Endodermal cell (in vitro differentiated cells): ENCODE results near the gene ZMPSTE24. TPM values are rescaled to one million over a fixed set of nuclear protein-coding genes. Genes with fewer than 3 reads are reported as not detected.
"Not testable (repeated sequence)": the region's sequence is repeated elsewhere in the genome, so short reads cannot be mapped to it uniquely, and the experiment has no call there.

Source experiments
- DNase-seq: peaks from one replicate; pipeline ENCODE4 v3.0.0-alpha.2; 2017
- H3K27ac ChIP-seq: 2 replicates; pipeline ENCODE4 v1.5.1; 2013; ENCODE audit warnings: mild to moderate bottlenecking, low read depth, low read length, moderate library complexity
- H3K27me3 ChIP-seq: 2 replicates; pipeline ENCODE4 v1.6.1; 2013; ENCODE audit warnings: mild to moderate bottlenecking, low read length, moderate library complexity; ENCODE audit not compliant: insufficient read depth, control insufficient read depth, poor library complexity, severe bottlenecking
- H3K36me3 ChIP-seq: 2 replicates; pipeline ENCODE4 v1.7.0; 2013; ENCODE audit warnings: mild to moderate bottlenecking, low read length, moderate library complexity; ENCODE audit not compliant: control insufficient read depth, insufficient read depth
- H3K4me1 ChIP-seq: one replicate; pipeline ENCODE4 v1.7.0; 2013; ENCODE audit warnings: low read length; ENCODE audit not compliant: control insufficient read depth, insufficient read depth
- H3K4me3 ChIP-seq: 2 replicates; pipeline ENCODE4 v1.5.1; 2013; ENCODE audit warnings: mild to moderate bottlenecking, low read length, moderate library complexity
- H3K9ac ChIP-seq: 2 replicates; pipeline ENCODE4 v1.6.1; 2013; ENCODE audit warnings: mild to moderate bottlenecking, low read length, moderate library complexity; ENCODE audit not compliant: poor library complexity, severe bottlenecking; ENCODE audit errors: extremely low read depth
- H3K9me3 ChIP-seq: 2 replicates; pipeline ENCODE4 v1.6.1; 2013; ENCODE audit warnings: mild to moderate bottlenecking, low read length, moderate library complexity; ENCODE audit not compliant: control insufficient read depth
- H3K27ac Mint-ChIP-seq: 2 replicates; pipeline ENCODE4 v1.8.0; 2020; ENCODE audit warnings: mixed read lengths
- H3K27me3 Mint-ChIP-seq: 2 replicates; pipeline ENCODE4 v1.8.0; 2021; ENCODE audit warnings: mild to moderate bottlenecking, mixed read lengths; ENCODE audit not compliant: insufficient read depth
- H3K36me3 Mint-ChIP-seq: 2 replicates; pipeline ENCODE4 v1.8.0; 2020; ENCODE audit warnings: low read depth, mixed read lengths
- H3K4me1 Mint-ChIP-seq: 2 replicates; pipeline ENCODE4 v1.8.0; 2020; ENCODE audit warnings: mixed read lengths
- H3K4me3 Mint-ChIP-seq: 2 replicates; pipeline ENCODE4 v1.8.0; 2020; ENCODE audit warnings: mild to moderate bottlenecking, moderate library complexity, mixed read lengths
- H3K9me3 Mint-ChIP-seq: 2 replicates; pipeline ENCODE4 v1.8.0; 2020; ENCODE audit warnings: mild to moderate bottlenecking, mixed read lengths
- CTCF ChIP-seq: fragments of 200-600 bp; sonication (generic); conservative IDR thresholded peaks from 2 replicates; pipeline ENCODE4 v1.5.0; 2021; ENCODE audit warnings: antibody characterized with exemption, mild to moderate bottlenecking
- WGBS, 2 experiments: methylation state at CpG; one replicate each; pipeline versions ENCODE4 v1.1.5 to v1.1.7; 2013; ENCODE audit warnings: missing lambda C conversion rate in 2 of 2, mixed read lengths in 1 of 2; ENCODE audit not compliant: insufficient coverage in 1 of 2, insufficient read length in 1 of 2; 5-methylcytosine and 5-hydroxymethylcytosine counted together
- total RNA-seq, 2 donors: library from RNA; stranded (reverse); fragmentation: NEBNext Ultra II Directional in 1 of 2; extraction: Animal tissue kit (Norgen Biotek cat#: 25700) in 1 of 2; gene quantifications; 2 replicates in 1 of 2; 3 replicates in 1 of 2; pipeline ENCODE4 v1.2.1, GENCODE V29; 2021

The ZMPSTE24 gene
- total RNA-seq, 2 donors from 2014 or later, result 41.4 to 42.4 TPM

DNA sequence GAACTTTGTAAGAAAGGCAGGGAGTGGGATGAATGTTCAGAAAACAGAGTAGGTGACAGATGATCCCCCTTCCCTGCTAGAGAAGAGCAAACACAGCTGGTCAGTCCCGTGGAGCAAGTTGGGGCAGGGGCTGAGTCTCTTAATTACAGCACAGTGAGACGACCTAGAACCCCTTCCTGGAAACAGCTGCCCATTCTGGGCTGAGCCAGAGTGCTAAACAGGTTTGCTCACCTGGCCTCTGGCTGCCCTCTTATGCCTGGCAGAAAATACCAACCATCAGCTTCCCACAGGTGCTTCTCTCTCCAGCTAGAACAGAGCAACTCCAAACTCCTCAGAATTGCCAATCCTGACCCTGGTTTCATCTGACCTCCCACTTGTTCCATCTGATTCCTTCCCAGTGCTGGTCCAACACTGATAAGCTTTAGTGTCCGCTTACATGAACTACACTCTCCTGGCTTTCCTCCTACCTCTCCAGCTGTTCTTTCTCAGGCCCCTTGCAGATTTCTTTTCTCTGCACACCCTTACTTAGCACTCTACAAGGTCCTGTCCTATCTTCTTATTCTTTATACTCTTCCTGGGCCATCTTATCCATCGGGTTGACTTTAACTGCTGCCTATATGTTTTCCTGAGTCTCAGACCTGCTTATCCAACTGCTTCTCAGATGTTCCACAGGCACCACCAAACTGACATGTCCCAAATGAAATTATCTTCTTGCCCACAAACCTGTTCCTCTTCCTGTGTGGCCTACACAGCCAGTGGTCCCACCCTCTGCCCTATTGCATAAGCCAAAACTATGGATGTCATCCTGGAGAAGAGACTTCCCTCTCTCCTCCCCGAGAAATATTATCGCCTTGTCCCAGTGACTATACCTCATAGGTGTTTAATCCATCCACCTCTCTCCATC, 81.6 kb downstream of the ZMPSTE24 start:
- no peak for TF ChIP-seq CTCF

DNA sequence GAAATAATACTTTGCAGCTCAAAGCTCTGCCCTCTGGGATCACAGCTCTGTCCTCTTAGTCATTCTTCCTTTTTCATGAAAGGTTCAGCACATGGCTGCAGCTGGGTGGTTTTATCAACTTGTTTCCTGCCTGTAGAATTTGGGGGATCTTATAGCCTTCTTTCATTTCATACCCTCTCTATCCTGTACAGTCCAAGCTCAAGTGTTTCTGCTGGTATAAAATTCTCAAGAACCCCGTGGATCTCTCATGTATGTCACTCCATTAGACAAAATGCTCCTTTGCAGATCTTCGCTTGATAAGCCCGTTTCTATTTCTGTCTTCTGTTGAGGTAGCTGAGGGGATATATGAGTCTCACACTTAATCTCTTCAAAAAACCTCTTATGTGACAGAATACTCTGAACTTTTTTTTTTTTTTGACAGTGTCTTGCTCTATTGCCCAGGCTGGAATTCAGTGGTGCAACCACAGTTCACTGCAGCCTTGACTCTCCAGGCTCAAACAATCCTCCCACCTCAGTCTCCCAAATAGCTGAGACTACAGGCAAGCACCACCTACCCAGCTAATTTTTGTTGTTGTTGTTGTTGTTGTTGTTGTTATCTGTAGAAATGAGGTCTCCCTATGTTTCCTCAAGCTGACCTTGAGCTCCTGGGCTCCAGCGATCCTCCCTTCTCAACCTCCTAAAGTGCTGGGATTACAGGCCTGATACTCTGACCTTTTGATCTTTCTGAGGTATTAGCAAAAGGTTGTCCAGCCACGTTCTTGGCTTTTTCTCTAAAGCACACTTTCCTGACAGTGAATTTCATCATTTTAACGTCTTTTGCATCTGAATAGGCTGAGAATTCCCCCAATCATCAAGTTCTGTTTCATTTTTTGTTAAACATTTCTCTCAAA, 83.7 kb downstream of the ZMPSTE24 start:
- no peak for DNase-seq
- H3K27ac Mint-ChIP-seq, result no peak overlapping the region

More for the DNA sequence above, 81.6 kb downstream of the ZMPSTE24 start:
- H3K9me3 Mint-ChIP-seq, result no peaks in the 10 kb centered on the region
- no peak overlapping the region for H3K9ac ChIP-seq
- no peak overlapping the region for H3K4me3 ChIP-seq
- DNase-seq, result no peak
- H3K4me1 ChIP-seq, result no peaks in the 10 kb centered on the region
- H3K4me3 Mint-ChIP-seq, result no peak overlapping the region
- peaks cover 6% of the 10 kb centered on the region for H3K9me3 ChIP-seq
- peaks cover 26% of the 10 kb centered on the region for H3K27me3 Mint-ChIP-seq
- no peaks in the 10 kb centered on the region for H3K27me3 ChIP-seq
- no peaks in the 10 kb centered on the region for H3K36me3 Mint-ChIP-seq
- WGBS, 2 experiments, result 76% methylated on average over 5 to 6 of the region's 6 CpGs
- no peak overlapping the region for H3K27ac ChIP-seq
- no peaks in the 10 kb centered on the region for H3K36me3 ChIP-seq
- H3K27ac Mint-ChIP-seq, result no peak overlapping the region
- peaks cover 5% of the 10 kb centered on the region for H3K4me1 Mint-ChIP-seq

DNA sequence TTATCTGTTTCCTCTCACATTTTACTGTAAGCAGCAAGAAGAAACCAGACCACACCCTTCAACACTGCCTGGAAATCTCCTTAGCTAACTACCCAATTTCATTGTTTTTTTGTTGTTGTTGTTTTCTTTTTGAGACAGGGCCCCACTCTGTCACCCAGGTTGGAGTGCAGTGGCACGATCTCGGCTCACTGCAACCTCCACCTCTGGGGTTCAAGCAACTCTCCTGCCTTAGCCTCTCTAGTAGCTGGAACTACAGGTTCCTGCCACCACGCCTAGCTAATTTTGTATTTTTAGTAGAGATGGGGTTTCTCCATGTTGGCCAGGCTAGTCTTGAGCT, 84.3 kb downstream of the ZMPSTE24 start:
- DNase-seq, H3K27ac ChIP-seq, H3K36me3 ChIP-seq, H3K4me1 ChIP-seq, H3K9me3 Mint-ChIP-seq, H3K4me3 Mint-ChIP-seq, H3K9ac ChIP-seq, H3K9me3 ChIP-seq, H3K4me3 ChIP-seq, H3K27me3 ChIP-seq, H3K4me1 Mint-ChIP-seq, H3K36me3 Mint-ChIP-seq, H3K27ac Mint-ChIP-seq: not testable (repeated sequence)
- H3K27me3 Mint-ChIP-seq, result peaks cover 26% of the 10 kb centered on the region
- 96 to 99% methylated on average over 3 of the region's 3 CpGs for WGBS, 2 experiments

More for the DNA sequence above, 83.7 kb downstream of the ZMPSTE24 start:
- Histone ChIP-seq H3K4me3 (no peak overlapping the region), H3K27me3 (no peaks in the 10 kb centered on the region), H3K9ac (no peak overlapping the region), H3K4me1 (no peaks in the 10 kb centered on the region), H3K27ac (no peak overlapping the region), H3K9me3 (peaks cover 6% of the 10 kb centered on the region), H3K36me3 (no peaks in the 10 kb centered on the region)
- WGBS, 2 experiments, result 76 to 86% methylated on average over 3 to 6 of the region's 6 CpGs
- no peak for TF ChIP-seq CTCF
- Mint-ChIP-seq H3K36me3 (no peaks in the 10 kb centered on the region), H3K27me3 (peaks cover 26% of the 10 kb centered on the region), H3K4me1 (peaks cover 5% of the 10 kb centered on the region), H3K4me3 (no peak overlapping the region), H3K9me3 (no peaks in the 10 kb centered on the region)

Other genes starting within 250 kb of the ZMPSTE24 start
- 100 to 1,000 TPM; 260 to 287 TPM for gene CAP1, start 217.5 kb upstream of the ZMPSTE24 start, total RNA-seq
- 100 to 1,000 TPM in 1 of 2 donors, 10 to 100 TPM in 1; 85.7 to 111 TPM for gene PPT1, start 161.0 kb upstream of the ZMPSTE24 start, total RNA-seq
- gene RLF, start 96.8 kb upstream of the ZMPSTE24 start, total RNA-seq, result 10 to 100 TPM; 18.8 to 23.3 TPM
- not detected for gene TMCO2, start 10.3 kb upstream of the ZMPSTE24 start, total RNA-seq
- 100 to 1,000 TPM; 295 to 470 TPM for gene COL9A2, start 59.0 kb downstream of the ZMPSTE24 start, total RNA-seq
- 10 to 100 TPM; 21.9 to 22.3 TPM for gene SMAP2, start 115.5 kb downstream of the ZMPSTE24 start, total RNA-seq
- gene ZFP69B, start 192.2 kb downstream of the ZMPSTE24 start, total RNA-seq, result 10 to 100 TPM in 1 of 2 donors, 1 to 10 TPM in 1; 7.7 to 10.3 TPM
- gene ZFP69, start 219.1 kb downstream of the ZMPSTE24 start, total RNA-seq, result 1 to 10 TPM; 4.9 to 6.0 TPM